SU-DHL-6 (cell line): Measurements from ENCODE around the gene RBFOX2.

Experiments
- EZH2phosphoT487 ChIP-seq: fragments of 200-600 bp; sonication (generic), shearing (Covaris generic); conservative IDR thresholded peaks from 2 replicates; pipeline ENCODE4 v1.6.1; 2018; ENCODE audit warnings: mild to moderate bottlenecking, antibody characterized with exemption, low read length, moderate library complexity, mixed read lengths
- TF ChIP-seq, protein P1 (sequence below): fragments of 200-600 bp; sonication (generic); IDR thresholded peaks from one replicate; pipeline ENCODE4 v1.5.1; 2017; ENCODE audit warnings: antibody characterized with exemption, mild to moderate bottlenecking, low read length, moderate library complexity; ENCODE audit not compliant: insufficient read depth, poor library complexity, severe bottlenecking

DNA sequence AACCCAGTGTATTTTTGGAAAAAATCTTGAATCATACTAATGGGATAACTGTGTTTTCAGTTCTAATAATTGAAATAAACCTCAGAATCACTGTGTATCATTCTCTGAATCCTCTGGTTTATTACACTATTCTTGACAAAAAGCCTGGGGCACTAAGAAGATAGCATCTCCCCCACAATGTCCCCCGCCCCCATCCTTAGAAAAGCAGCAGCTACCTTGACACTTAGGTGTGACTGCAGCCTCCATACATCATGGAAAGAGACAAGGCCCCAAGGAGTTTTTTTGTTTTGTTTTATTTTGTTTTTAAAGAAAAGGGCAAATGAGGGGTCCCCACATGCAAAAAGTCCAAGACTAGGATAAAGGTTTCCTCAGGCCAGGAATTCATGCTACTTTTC is 186.1 kb downstream of the RBFOX2 start:
- TF ChIP-seq, protein P1, sequence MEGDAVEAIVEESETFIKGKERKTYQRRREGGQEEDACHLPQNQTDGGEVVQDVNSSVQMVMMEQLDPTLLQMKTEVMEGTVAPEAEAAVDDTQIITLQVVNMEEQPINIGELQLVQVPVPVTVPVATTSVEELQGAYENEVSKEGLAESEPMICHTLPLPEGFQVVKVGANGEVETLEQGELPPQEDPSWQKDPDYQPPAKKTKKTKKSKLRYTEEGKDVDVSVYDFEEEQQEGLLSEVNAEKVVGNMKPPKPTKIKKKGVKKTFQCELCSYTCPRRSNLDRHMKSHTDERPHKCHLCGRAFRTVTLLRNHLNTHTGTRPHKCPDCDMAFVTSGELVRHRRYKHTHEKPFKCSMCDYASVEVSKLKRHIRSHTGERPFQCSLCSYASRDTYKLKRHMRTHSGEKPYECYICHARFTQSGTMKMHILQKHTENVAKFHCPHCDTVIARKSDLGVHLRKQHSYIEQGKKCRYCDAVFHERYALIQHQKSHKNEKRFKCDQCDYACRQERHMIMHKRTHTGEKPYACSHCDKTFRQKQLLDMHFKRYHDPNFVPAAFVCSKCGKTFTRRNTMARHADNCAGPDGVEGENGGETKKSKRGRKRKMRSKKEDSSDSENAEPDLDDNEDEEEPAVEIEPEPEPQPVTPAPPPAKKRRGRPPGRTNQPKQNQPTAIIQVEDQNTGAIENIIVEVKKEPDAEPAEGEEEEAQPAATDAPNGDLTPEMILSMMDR: no peak
- TF ChIP-seq EZH2phosphoT487: no peak
